ENCODE measurements around the gene SLC9A9. TPM values are rescaled to one million over a fixed set of nuclear protein-coding genes. Genes with fewer than 3 reads are reported as not detected.

Gene SLC9A9
- total and polyA plus RNA-seq, 10 of the 15 experiments (the other 5 are each of a cell fraction or from before 2014, with no cell fraction given): 3.5 to 14.2 (median 9.3) TPM

DNA sequence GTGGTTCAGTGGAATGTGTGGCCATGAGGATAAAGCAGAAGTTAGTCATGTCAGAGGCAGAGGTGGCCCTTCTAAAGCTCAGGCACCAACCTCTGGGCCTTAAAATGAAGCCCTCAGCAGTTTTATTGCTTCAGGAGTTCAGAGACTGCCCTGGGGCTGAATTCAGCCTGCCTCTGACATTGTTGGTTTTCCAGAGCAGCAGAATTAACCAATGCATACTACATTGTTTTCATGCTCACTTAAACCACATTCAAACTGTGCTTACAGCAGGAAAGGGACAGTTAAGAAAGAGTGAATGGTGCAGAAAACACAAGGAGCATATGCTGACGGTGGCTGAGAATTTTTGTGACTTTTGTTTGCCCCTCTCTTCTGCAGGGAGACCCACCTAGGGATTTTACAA, 408.5 kb downstream of the SLC9A9 start:
- no peaks in the 10 kb centered on the region for H3K27me3 ChIP-seq (replicated peaks in 1 of 2; ENCODE audit: control insufficient read depth in 2 of 2, insufficient read depth in 2 of 2, low read length in 1 of 2)
- no peak for ATAC-seq
- WGBS (ENCODE audit: insufficient coverage, insufficient replicate concordance, low lambda C conversion rate, missing lambda C conversion rate): 84% methylated on average over 1 of the region's 1 CpG
- intact Hi-C loops (cut with micrococcal nuclease; ENCODE audit: unreplicated experiment): no loop called here
- H3K27ac ChIP-seq (ENCODE audit: control insufficient read depth, insufficient read depth): no peak overlapping the region
- ChIA-PET CTCF (no interaction called here), RAD21 (ENCODE audit: unreplicated experiment) (no interaction called here), POLR2A (no interaction called here), SMC1A (ENCODE audit: uncharacterized antibody, unreplicated experiment) (no interaction called here)
- H3K9ac ChIP-seq (ENCODE audit: control insufficient read depth, insufficient read depth, low read length): no peak overlapping the region
- no TSS peak for BruUV-seq (replicated peaks)
- FAIRE-seq: no peak
- DNase-seq (ENCODE audit: low read depth, low spot score): no peak
- peaks cover 15% of the 10 kb centered on the region for H3K4me1 ChIP-seq (ENCODE audit: control insufficient read depth, insufficient read depth, low read length)
- no peak overlapping the region for H2AFZ ChIP-seq (ENCODE audit: control insufficient read depth, low read depth, low read length)
- no peaks in the 10 kb centered on the region for H4K20me1 ChIP-seq (ENCODE audit: control insufficient read depth, insufficient read depth)
- in situ Hi-C loops (cut with MboI): loop anchor here (10.0 kb wide), 1 partner anchor 205 kb away; no protein-coding TSS in a partner anchor
- H3K36me3 ChIP-seq (ENCODE audit: control insufficient read depth in 2 of 2, insufficient read depth in 2 of 2, low read length in 1 of 2): no peaks in the 10 kb centered on the region
- H3K4me3 ChIP-seq: no peak overlapping the region
- H3K79me2 ChIP-seq (ENCODE audit: control insufficient read depth, insufficient read depth, low read length): no peaks in the 10 kb centered on the region
- no peaks in the 10 kb centered on the region for H3K9me3 ChIP-seq (replicated peaks; ENCODE audit: control insufficient read depth, insufficient read depth, low read length)
- no peak overlapping the region for H3K4me2 ChIP-seq (ENCODE audit: control insufficient read depth, insufficient read depth)
- TF ChIP-seq IKZF2 (IDR thresholded peaks at IDR 0.05) (no peak), IKZF1 (conservative IDR thresholded peaks at IDR 0.05) (no peak), BHLHE40 (IDR thresholded peaks at IDR 0.05; ENCODE audit: borderline replicate concordance in 1 of 2, low read depth in 2 of 2, low read length in 1 of 2) (no peak), SPI1 (IDR thresholded peaks at IDR 0.05; ENCODE audit: borderline replicate concordance, insufficient read depth, low read depth, low read length) (no peak), KDM1A (IDR thresholded peaks at IDR 0.05; ENCODE audit: borderline replicate concordance) (no peak), TCF3 (IDR thresholded peaks at IDR 0.05; ENCODE audit: borderline replicate concordance, insufficient read depth, low read depth, low read length) (no peak), MYC (IDR thresholded peaks at IDR 0.05; ENCODE audit: insufficient read depth, insufficient read length, insufficient replicate concordance, low read length, severe bottlenecking) (no peak), NFXL1 (IDR thresholded peaks at IDR 0.05; ENCODE audit: borderline replicate concordance) (no peak), POLR2AphosphoS5 (IDR thresholded peaks at IDR 0.05; ENCODE audit: low read length) (no peak), ASH2L (IDR thresholded peaks at IDR 0.05; ENCODE audit: borderline replicate concordance, low read depth) (no peak), PML (IDR thresholded peaks at IDR 0.05; ENCODE audit: low read length) (no peak), ETV6 (conservative IDR thresholded peaks at IDR 0.05 in 1 of 2, IDR thresholded peaks at IDR 0.05 in 1 of 2; ENCODE audit: borderline replicate concordance in 1 of 2, low read depth in 1 of 2) (no peak)
- TF ChIP-seq, protein P1, sequence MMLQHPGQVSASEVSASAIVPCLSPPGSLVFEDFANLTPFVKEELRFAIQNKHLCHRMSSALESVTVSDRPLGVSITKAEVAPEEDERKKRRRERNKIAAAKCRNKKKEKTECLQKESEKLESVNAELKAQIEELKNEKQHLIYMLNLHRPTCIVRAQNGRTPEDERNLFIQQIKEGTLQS (IDR thresholded peaks at IDR 0.05; ENCODE audit: borderline replicate concordance, extremely low read depth, low read depth, low read length): no peak
- TF ChIP-seq, protein P2, sequence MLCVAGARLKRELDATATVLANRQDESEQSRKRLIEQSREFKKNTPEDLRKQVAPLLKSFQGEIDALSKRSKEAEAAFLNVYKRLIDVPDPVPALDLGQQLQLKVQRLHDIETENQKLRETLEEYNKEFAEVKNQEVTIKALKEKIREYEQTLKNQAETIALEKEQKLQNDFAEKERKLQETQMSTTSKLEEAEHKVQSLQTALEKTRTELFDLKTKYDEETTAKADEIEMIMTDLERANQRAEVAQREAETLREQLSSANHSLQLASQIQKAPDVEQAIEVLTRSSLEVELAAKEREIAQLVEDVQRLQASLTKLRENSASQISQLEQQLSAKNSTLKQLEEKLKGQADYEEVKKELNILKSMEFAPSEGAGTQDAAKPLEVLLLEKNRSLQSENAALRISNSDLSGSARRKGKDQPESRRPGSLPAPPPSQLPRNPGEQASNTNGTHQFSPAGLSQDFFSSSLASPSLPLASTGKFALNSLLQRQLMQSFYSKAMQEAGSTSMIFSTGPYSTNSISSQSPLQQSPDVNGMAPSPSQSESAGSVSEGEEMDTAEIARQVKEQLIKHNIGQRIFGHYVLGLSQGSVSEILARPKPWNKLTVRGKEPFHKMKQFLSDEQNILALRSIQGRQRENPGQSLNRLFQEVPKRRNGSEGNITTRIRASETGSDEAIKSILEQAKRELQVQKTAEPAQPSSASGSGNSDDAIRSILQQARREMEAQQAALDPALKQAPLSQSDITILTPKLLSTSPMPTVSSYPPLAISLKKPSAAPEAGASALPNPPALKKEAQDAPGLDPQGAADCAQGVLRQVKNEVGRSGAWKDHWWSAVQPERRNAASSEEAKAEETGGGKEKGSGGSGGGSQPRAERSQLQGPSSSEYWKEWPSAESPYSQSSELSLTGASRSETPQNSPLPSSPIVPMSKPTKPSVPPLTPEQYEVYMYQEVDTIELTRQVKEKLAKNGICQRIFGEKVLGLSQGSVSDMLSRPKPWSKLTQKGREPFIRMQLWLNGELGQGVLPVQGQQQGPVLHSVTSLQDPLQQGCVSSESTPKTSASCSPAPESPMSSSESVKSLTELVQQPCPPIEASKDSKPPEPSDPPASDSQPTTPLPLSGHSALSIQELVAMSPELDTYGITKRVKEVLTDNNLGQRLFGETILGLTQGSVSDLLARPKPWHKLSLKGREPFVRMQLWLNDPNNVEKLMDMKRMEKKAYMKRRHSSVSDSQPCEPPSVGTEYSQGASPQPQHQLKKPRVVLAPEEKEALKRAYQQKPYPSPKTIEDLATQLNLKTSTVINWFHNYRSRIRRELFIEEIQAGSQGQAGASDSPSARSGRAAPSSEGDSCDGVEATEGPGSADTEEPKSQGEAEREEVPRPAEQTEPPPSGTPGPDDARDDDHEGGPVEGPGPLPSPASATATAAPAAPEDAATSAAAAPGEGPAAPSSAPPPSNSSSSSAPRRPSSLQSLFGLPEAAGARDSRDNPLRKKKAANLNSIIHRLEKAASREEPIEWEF (IDR thresholded peaks at IDR 0.05; ENCODE audit: insufficient replicate concordance, low read depth, low read length): no peak
- TF ChIP-seq, protein P3, sequence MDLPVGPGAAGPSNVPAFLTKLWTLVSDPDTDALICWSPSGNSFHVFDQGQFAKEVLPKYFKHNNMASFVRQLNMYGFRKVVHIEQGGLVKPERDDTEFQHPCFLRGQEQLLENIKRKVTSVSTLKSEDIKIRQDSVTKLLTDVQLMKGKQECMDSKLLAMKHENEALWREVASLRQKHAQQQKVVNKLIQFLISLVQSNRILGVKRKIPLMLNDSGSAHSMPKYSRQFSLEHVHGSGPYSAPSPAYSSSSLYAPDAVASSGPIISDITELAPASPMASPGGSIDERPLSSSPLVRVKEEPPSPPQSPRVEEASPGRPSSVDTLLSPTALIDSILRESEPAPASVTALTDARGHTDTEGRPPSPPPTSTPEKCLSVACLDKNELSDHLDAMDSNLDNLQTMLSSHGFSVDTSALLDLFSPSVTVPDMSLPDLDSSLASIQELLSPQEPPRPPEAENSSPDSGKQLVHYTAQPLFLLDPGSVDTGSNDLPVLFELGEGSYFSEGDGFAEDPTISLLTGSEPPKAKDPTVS (IDR thresholded peaks at IDR 0.05; ENCODE audit: low read depth, low read length): no peak
- TF ChIP-seq, protein P4, sequence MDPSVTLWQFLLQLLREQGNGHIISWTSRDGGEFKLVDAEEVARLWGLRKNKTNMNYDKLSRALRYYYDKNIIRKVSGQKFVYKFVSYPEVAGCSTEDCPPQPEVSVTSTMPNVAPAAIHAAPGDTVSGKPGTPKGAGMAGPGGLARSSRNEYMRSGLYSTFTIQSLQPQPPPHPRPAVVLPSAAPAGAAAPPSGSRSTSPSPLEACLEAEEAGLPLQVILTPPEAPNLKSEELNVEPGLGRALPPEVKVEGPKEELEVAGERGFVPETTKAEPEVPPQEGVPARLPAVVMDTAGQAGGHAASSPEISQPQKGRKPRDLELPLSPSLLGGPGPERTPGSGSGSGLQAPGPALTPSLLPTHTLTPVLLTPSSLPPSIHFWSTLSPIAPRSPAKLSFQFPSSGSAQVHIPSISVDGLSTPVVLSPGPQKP (IDR thresholded peaks at IDR 0.05; ENCODE audit: low read depth, low read length): no peak
